Ishikawa (cell line): Measurements from ENCODE around the gene CELSR2.

Experiments
- CEBPB ChIP-seq: IDR thresholded peaks from 2 replicates; pipeline ENCODE4 v1.6.1; 2012
- CREB1 ChIP-seq: IDR thresholded peaks from 2 replicates; pipeline ENCODE4 v1.6.1; 2012; ENCODE audit warnings: low read depth
- EGR1 ChIP-seq: IDR thresholded peaks from 2 replicates; pipeline ENCODE4 v1.6.1; 2012
- EP300 ChIP-seq: IDR thresholded peaks from 2 replicates; pipeline ENCODE4 v1.6.1; 2012; ENCODE audit warnings: borderline replicate concordance
- FOXM1 ChIP-seq: IDR thresholded peaks from 2 replicates; pipeline ENCODE4 v1.6.1; 2012; ENCODE audit warnings: low read depth, borderline replicate concordance
- NFIC ChIP-seq: IDR thresholded peaks from 2 replicates; pipeline ENCODE4 v1.6.1; 2012
- RAD21 ChIP-seq: IDR thresholded peaks from 2 replicates; pipeline ENCODE4 v1.6.1; 2012; ENCODE audit warnings: low read depth
- TAF1 ChIP-seq: IDR thresholded peaks from 2 replicates; pipeline ENCODE4 v1.6.1; 2012; ENCODE audit warnings: low read depth, mild to moderate bottlenecking
- TCF12 ChIP-seq: IDR thresholded peaks from 2 replicates; pipeline ENCODE4 v1.6.1; 2012; ENCODE audit warnings: low read depth
- TEAD4 ChIP-seq: IDR thresholded peaks from 2 replicates; pipeline ENCODE4 v1.6.1; 2012
- YY1 ChIP-seq: IDR thresholded peaks from 2 replicates; pipeline ENCODE4 v1.6.1; 2012; ENCODE audit warnings: low read depth
- ZBTB7A ChIP-seq: IDR thresholded peaks from 2 replicates; pipeline ENCODE4 v1.6.1; 2012; ENCODE audit warnings: low read depth
- TF ChIP-seq, protein P1 (sequence below): IDR thresholded peaks from 2 replicates; pipeline ENCODE4 v1.6.1; 2012
- TF ChIP-seq, protein P2 (sequence below): IDR thresholded peaks from 2 replicates; pipeline ENCODE4 v1.6.1; 2012; ENCODE audit warnings: low read depth, mild to moderate bottlenecking
- TF ChIP-seq, protein P3 (sequence below): IDR thresholded peaks from 2 replicates; pipeline ENCODE4 v1.6.1; 2012

The CELSR2 gene

DNA sequence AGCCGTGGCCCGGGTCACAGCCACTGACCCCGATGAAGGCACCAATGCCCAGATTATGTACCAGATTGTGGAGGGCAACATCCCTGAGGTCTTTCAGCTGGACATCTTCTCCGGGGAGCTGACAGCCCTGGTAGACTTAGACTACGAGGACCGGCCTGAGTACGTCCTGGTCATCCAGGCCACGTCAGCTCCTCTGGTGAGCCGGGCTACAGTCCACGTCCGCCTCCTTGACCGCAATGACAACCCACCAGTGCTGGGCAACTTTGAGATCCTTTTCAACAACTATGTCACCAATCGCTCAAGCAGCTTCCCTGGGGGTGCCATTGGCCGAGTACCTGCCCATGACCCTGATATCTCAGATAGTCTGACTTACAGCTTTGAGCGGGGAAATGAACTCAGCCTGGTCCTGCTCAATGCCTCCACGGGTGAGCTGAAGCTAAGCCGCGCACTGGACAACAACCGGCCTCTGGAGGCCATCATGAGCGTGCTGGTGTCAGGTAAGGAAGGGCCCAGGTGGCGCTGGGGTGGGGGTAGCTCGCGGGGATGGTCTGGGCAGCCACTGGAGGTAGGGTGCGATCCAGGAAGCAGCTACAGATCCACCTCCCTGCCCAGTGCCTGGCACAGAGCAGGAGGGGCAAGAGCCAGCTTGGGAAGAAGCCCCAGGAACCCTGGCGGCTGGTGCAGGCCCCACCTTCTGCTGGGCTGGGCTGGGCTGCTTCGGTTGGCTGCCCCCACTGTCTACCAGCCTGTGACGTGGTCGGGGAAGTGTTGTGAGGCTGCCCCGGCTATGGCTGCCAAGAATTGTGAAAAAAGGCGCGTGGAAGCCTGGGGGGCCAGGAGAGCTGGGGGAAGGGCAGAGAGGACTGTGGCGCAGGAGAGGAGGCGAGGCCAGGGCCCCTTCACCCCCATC, 3.8 kb downstream of the CELSR2 start:
- TF ChIP-seq CREB1 (peak; percentile 55; the same call in 1 of the 2 replicates), ZBTB7A (no peak), YY1 (peak; percentile 79), RAD21 (no peak), CEBPB (peak; percentile 60; the same call in 1 of the 2 replicates), TEAD4 (peak; percentile 58), FOXM1 (no peak), EP300 (peak; percentile 76; the same call in 1 of the 2 replicates), NFIC (peak; percentile 92), TCF12 (peak; percentile 82; the same call in 1 of the 2 replicates), TAF1 (peak; percentile 26; the same call in 1 of the 2 replicates)
- TF ChIP-seq, protein P1, sequence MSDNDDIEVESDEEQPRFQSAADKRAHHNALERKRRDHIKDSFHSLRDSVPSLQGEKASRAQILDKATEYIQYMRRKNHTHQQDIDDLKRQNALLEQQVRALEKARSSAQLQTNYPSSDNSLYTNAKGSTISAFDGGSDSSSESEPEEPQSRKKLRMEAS = peak; percentile 81
- TF ChIP-seq, protein P2, sequence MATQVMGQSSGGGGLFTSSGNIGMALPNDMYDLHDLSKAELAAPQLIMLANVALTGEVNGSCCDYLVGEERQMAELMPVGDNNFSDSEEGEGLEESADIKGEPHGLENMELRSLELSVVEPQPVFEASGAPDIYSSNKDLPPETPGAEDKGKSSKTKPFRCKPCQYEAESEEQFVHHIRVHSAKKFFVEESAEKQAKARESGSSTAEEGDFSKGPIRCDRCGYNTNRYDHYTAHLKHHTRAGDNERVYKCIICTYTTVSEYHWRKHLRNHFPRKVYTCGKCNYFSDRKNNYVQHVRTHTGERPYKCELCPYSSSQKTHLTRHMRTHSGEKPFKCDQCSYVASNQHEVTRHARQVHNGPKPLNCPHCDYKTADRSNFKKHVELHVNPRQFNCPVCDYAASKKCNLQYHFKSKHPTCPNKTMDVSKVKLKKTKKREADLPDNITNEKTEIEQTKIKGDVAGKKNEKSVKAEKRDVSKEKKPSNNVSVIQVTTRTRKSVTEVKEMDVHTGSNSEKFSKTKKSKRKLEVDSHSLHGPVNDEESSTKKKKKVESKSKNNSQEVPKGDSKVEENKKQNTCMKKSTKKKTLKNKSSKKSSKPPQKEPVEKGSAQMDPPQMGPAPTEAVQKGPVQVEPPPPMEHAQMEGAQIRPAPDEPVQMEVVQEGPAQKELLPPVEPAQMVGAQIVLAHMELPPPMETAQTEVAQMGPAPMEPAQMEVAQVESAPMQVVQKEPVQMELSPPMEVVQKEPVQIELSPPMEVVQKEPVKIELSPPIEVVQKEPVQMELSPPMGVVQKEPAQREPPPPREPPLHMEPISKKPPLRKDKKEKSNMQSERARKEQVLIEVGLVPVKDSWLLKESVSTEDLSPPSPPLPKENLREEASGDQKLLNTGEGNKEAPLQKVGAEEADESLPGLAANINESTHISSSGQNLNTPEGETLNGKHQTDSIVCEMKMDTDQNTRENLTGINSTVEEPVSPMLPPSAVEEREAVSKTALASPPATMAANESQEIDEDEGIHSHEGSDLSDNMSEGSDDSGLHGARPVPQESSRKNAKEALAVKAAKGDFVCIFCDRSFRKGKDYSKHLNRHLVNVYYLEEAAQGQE = no peak

DNA sequence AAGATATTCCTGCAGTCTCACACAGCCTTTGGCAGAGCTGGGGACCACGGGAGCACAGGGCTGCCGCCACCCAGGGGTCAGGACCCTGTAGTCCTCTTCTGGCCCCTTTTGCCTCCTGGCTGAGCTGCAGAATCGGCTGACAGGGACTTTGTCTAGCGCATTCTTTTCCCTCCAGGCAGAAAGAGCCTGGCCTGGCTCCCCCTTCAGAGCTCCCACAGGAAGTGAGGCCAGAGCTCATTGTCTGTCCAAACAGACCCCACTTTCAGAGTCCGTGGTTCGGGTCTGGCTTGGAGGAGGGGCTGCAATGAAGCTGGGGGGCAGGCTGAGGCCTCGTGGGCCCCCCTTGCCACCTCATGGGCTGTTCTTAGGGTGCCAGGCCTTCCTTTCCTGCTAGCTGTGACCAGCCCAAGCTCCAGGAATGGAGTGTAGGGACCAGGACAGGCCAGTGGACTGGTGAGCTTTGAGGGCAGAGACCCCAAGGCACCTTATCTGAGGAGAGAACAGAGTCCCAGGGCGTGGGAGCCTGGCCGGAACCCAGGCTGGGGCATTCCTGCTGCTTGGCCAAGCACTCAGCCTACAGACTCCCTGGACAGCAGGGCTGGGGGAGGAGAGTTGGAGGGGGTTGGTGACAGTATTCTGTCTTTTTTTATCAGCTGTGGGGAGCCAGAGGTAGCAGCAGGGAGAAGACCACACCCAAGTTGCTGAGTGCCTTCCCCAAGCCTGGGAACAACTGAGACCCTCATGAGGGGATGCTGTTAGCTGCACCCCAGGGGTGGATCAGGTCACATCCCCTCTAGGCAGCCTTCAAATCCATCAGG, 4.7 kb downstream of the CELSR2 start:
- TF ChIP-seq, protein P3, sequence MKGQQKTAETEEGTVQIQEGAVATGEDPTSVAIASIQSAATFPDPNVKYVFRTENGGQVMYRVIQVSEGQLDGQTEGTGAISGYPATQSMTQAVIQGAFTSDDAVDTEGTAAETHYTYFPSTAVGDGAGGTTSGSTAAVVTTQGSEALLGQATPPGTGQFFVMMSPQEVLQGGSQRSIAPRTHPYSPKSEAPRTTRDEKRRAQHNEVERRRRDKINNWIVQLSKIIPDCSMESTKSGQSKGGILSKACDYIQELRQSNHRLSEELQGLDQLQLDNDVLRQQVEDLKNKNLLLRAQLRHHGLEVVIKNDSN = no peak
- peak; percentile 89 for TF ChIP-seq TCF12
- TF ChIP-seq NFIC = peak; percentile 86
- TF ChIP-seq, protein P2 = no peak
- TF ChIP-seq YY1 = peak; percentile 65; the same call in 1 of the 2 replicates
- TF ChIP-seq CREB1 = no peak
- TF ChIP-seq EP300 = peak; percentile 84
- peak; percentile 88 for TF ChIP-seq TEAD4
- no peak for TF ChIP-seq RAD21
- no peak for TF ChIP-seq CEBPB
- TF ChIP-seq, protein P1 = 0 out of 2 replicates have a peak, but pooled peaks have one; percentile 9
- TF ChIP-seq FOXM1 = peak; percentile 57
- peak; percentile 33; the same call in 1 of the 2 replicates for TF ChIP-seq EGR1
- TF ChIP-seq TAF1 = no peak
- peak; percentile 67; the same call in 1 of the 2 replicates for TF ChIP-seq ZBTB7A

DNA sequence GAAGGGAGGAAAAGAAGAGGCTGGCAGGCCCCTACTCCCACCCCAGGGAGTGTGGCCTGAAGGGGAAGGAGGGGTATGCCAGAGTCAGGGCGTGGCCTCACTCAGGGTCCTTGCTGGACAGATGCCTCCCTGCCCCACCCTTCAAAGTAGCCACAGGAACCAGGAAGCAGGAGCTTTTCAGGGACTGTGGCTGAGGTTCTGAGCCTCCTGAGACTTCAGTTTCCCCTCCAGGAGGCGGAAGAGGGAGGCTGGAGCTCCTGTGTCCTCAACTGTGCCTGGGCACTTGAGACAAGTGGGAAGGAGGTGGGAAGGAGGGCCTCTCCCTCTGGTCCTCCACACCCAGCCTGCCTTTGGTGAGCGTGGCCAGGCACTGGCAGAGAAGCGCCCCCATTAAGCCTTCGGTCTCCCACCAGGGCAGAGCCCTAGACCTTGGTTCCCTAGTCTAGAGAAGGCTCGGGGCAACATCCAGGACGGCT, 5.3 kb downstream of the CELSR2 start:
- peak; percentile 3; the same call in 1 of the 2 replicates for TF ChIP-seq FOXM1
- TF ChIP-seq, protein P2 = peak; percentile 36; the same call in 1 of the 2 replicates
- TF ChIP-seq ZBTB7A = no peak
- peak; percentile 1; the same call in 1 of the 2 replicates for TF ChIP-seq YY1

DNA sequence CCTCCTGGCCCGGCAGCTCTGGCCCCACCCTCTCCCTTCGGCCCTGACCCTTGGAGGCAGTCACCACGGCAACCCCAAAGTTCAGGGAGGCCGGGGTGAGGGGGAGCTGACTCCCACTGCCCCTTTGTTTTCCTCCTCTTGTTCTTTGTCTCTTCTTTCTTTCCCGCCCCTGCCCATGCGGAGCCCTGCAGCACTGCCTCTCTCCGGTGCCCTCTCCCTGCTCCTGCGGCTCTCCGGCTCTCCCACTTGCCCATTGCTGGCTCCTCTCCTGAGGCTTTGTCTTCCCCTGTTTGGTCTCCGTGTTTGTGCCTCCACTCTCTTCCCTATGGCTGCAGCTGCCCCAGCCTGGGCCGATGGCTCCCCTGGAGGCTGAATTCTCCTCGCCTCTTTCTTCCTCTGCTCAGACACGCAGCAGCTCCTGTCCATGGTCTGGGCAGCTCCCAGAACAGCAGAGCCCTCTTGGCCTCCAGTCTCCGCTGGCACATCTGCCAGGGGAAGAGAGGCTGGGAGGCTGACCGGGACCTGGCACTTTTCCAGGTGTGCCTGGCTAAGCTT, 5.8 kb downstream of the CELSR2 start:
- TF ChIP-seq, protein P1 = no peak
- peak; percentile 37 for TF ChIP-seq NFIC
